Measurements from ENCODE around the gene LAIR2.

The LAIR2 gene

GRCh38 chr19:54534156-54534555 lies 31.5 kb downstream of the LAIR2 start:
- DNase-seq (ENCODE audit: low read depth in 2 of 2): no peak

GRCh38 chr19:54535601-54536000 lies 33.0 kb downstream of the LAIR2 start:
- no peak for DNase-seq (ENCODE audit: low read depth in 2 of 2)

GRCh38 chr19:54536956-54537355 lies 34.3 kb downstream of the LAIR2 start:
- DNase-seq (ENCODE audit: low read depth in 2 of 2): no peak

GRCh38 chr19:54541712-54542111 lies 39.1 kb downstream of the LAIR2 start:
- no peak for DNase-seq (ENCODE audit: low read depth in 2 of 2)

- DNase-seq (ENCODE audit: low read depth in 2 of 2): no peak
Observed at GRCh38 chr19:54548806-54549205, 46.2 kb downstream of the LAIR2 start.

- DNase-seq (ENCODE audit: low read depth in 2 of 2): no peak
Observed at GRCh38 chr19:54549224-54549623, 46.6 kb downstream of the LAIR2 start.

GRCh38 chr19:54551293-54551692 lies 48.7 kb downstream of the LAIR2 start:
- DNase-seq (ENCODE audit: low read depth in 2 of 2): peak; percentile 14 to 21

- no peak for DNase-seq (ENCODE audit: low read depth in 2 of 2)
Observed at GRCh38 chr19:54551950-54552912, 49.6 kb downstream of the LAIR2 start.

- DNase-seq (ENCODE audit: low read depth in 2 of 2): no peak
Observed at GRCh38 chr19:54552913-54553310, 50.3 kb downstream of the LAIR2 start.

- DNase-seq (ENCODE audit: low read depth in 2 of 2): no peak
Observed at GRCh38 chr19:54554006-54554405, 51.4 kb downstream of the LAIR2 start.

GRCh38 chr19:54554896-54555295 lies 52.3 kb downstream of the LAIR2 start:
- no peak for DNase-seq (ENCODE audit: low read depth in 2 of 2)

- DNase-seq (ENCODE audit: low read depth in 2 of 2): no peak
Observed at GRCh38 chr19:54556194-54556593, 53.6 kb downstream of the LAIR2 start.

- DNase-seq (ENCODE audit: low read depth in 2 of 2): no peak
Observed at GRCh38 chr19:54558339-54558738, 55.7 kb downstream of the LAIR2 start.
